Measurements from ENCODE around the gene KRTAP10-1. TPM values are rescaled to one million over a fixed set of nuclear protein-coding genes. Genes with fewer than 3 reads are reported as not detected.

Gene KRTAP10-1
- total and polyA plus RNA-seq, 9 of the 15 experiments (the other 6 are each of a cell fraction or from before 2014, with no cell fraction given), result not detected

- TF ChIP-seq CHD4 (IDR thresholded peaks at IDR 0.05; ENCODE audit: insufficient read depth, insufficient replicate concordance, low read depth, low read length, poor library complexity, severe bottlenecking) (no peak), ZC3H11A (IDR thresholded peaks at IDR 0.05; ENCODE audit: low read depth, low read length) (no peak), HOMEZ (CRISPR knock-in tag; IDR thresholded peaks at IDR 0.05) (peak; percentile 39; the same call in 1 of the 2 replicates), XRCC5 (IDR thresholded peaks at IDR 0.05; ENCODE audit: low read depth, low read length) (no peak), ADNP (tag; IDR thresholded peaks at IDR 0.05) (no peak), KLF10 (CRISPR knock-in tag; IDR thresholded peaks at IDR 0.05) (no peak), KLF16 (IDR thresholded peaks at IDR 0.05) (no peak), SMARCE1 (IDR thresholded peaks at IDR 0.05) (no peak), SAFB2 (IDR thresholded peaks at IDR 0.05; ENCODE audit: borderline replicate concordance, low read depth, low read length, severe bottlenecking) (no peak), BRD9 (IDR thresholded peaks at IDR 0.05; ENCODE audit: low read depth, partially characterized antibody) (no peak), GABPB2 (CRISPR knock-in tag; conservative IDR thresholded peaks at IDR 0.05) (no peak), MEIS2 (IDR thresholded peaks at IDR 0.05; ENCODE audit: partially characterized antibody) (peak; percentile 58), TOE1 (IDR thresholded peaks at IDR 0.05; ENCODE audit: borderline replicate concordance) (peak; percentile 100), TOE1 (CRISPR knock-in tag; IDR thresholded peaks at IDR 0.05; ENCODE audit: borderline replicate concordance, low read depth) (no peak), HMBOX1 (IDR thresholded peaks at IDR 0.05) (no peak), NUFIP1 (IDR thresholded peaks at IDR 0.05; ENCODE audit: partially characterized antibody) (no peak), MBD2 (IDR thresholded peaks at IDR 0.05; ENCODE audit: borderline replicate concordance, low read depth) (peak; percentile 86; the same call in 1 of the 2 replicates), ZNF232 (CRISPR knock-in tag; IDR thresholded peaks at IDR 0.05) (no peak), MXI1 (IDR thresholded peaks at IDR 0.05; ENCODE audit: low read depth, low read length) (no peak), USF2 (CRISPR knock-in tag; IDR thresholded peaks at IDR 0.05) (peak; percentile 100), HIVEP1 (CRISPR knock-in tag; IDR thresholded peaks at IDR 0.05) (peak; percentile 16; the same call in 1 of the 2 replicates)
- TF ChIP-seq, protein P1, sequence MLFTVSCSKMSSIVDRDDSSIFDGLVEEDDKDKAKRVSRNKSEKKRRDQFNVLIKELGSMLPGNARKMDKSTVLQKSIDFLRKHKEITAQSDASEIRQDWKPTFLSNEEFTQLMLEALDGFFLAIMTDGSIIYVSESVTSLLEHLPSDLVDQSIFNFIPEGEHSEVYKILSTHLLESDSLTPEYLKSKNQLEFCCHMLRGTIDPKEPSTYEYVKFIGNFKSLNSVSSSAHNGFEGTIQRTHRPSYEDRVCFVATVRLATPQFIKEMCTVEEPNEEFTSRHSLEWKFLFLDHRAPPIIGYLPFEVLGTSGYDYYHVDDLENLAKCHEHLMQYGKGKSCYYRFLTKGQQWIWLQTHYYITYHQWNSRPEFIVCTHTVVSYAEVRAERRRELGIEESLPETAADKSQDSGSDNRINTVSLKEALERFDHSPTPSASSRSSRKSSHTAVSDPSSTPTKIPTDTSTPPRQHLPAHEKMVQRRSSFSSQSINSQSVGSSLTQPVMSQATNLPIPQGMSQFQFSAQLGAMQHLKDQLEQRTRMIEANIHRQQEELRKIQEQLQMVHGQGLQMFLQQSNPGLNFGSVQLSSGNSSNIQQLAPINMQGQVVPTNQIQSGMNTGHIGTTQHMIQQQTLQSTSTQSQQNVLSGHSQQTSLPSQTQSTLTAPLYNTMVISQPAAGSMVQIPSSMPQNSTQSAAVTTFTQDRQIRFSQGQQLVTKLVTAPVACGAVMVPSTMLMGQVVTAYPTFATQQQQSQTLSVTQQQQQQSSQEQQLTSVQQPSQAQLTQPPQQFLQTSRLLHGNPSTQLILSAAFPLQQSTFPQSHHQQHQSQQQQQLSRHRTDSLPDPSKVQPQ (CRISPR knock-in tag; IDR thresholded peaks at IDR 0.05; ENCODE audit: borderline replicate concordance), result peak; percentile 95
These were observed 22.7 kb downstream of the KRTAP10-1 start (continued) for GRCh38 chr21:44517175-44517899.

Data from K562 (cell line).